ENCODE results near the gene HOXC9. TPM values are rescaled to one million over a fixed set of nuclear protein-coding genes. Genes with fewer than 3 reads are reported as not detected.

Gene HOXC9
- polyA plus RNA-seq, 3 donors, result 21.0 to 25.3 (median 22.3) TPM

DNA sequence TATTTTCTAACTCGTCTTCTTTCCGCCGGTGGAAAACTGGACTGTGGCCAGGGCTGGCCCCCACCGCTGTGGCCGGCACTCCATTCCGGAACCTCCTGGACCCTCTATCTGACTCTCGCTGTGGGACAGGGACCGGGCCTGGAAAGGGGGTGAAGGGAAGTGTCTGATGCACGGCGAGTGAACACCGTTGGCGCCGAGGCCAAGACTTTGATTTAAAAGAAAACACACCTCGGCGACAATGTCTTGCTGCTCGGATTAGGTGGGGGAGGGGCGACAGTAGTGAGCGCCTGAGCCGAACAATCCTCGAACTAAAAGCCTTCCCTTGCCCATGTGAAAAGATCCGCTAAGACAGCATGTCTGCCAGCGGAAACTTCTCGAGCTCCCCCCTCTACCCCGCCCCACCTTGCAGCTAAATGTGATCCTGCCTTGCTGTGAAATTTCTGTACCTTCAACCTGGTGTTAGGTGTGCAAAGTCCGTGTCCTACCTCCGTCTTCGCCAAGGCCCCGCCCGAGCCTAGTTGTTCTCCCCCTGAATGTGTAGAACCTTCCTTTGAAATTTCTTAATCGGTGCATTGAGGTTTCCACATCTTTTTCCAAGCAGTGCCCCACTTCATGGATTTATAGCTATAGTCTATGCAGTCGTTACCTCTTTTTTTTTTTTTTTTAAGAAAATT, 24.3 kb upstream of the HOXC9 start:
- no peak for DNase-seq (ENCODE audit: low read depth in 3 of 3, low spot score in 2 of 3)

GRCh38 chr12:53976172-53976822, 23.7 kb upstream of the HOXC9 start:
- DNase-seq (ENCODE audit: low read depth in 3 of 3, low spot score in 2 of 3), result no peak

DNA sequence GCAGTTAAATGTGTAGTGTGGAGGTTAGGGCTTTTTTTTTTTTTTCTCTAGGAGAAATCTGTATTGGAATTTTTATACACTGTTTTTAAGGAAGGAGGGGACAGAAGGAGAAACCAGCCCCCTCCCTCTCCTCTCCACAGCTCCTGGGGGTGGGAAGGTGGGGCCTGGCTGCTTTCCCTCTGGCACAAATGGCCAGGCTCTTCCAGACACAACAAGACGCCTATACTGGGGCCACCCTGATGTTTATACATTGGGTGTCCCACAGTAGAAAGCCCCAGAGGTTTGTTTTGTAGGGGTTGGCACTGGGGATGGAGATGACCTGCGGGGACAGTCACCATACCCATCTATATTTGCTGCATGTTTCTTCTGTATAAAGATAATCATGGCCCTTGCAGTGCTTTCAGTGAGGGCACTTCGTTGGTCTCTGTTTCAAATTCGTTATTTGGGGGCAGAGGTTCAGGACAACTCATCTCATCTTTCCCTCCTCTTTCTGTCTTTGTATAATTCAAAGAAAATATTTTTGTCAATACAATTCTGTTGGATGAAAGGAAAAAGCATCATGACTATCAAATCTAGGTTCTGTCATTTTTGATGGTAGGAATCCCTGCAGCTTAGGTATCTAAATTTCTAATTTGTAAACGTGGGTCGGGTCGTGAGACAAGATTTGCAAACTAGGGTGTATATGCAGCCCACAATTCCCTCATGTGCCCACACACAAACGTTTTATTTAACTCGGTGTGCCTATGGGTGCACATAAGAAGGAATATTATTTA, 23.0 kb upstream of the HOXC9 start:
- DNase-seq (ENCODE audit: low read depth in 3 of 3, low spot score in 2 of 3), result no peak

- no peak for DNase-seq (ENCODE audit: low read depth in 3 of 3, low spot score in 2 of 3)
Observed at GRCh38 chr12:53977596-53978445, 22.1 kb upstream of the HOXC9 start.

DNA sequence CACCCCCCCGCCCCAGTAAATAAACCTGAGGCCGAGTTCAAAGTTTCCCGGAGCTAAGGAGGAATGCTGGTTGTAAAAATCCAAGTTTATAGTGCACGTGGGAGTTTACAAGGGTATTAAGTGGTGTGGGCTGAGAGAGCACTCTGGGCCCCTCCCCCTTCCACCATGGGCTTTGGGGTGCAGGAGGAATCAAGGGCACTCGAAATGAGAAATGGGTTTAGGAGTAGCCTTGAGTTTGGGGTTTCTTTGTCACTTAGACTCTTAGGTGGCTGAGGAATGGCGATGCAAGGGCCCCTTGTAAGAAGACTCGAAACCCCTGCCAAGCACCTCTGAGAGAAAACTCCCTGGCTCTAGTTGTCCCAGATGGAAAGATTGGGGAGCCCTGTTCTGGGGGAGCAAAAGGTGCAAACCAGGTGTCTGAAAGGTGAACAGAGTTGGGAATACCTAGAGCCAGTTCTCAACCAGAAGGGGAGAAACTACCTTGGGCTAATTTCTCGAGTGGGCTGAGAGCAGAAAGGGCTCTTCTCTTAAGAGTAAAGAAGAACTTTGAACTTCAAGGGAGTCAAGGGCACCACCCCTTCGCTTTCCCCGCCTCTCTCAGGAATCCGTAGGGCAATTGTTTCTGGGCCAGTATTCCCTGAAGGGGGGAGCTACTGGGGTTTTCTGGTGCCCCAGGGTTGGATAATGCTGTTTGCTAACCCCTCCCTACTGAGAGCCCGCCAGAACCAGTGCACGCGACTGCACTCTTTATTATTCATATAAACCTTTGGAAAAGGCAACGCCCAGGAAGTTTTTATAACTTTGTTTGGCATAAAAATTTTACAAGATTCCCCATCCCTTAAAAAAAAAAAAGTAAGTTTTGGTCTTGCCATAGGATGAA, 21.2 kb upstream of the HOXC9 start:
- DNase-seq (ENCODE audit: low read depth in 3 of 3, low spot score in 2 of 3), result no peak

DNA sequence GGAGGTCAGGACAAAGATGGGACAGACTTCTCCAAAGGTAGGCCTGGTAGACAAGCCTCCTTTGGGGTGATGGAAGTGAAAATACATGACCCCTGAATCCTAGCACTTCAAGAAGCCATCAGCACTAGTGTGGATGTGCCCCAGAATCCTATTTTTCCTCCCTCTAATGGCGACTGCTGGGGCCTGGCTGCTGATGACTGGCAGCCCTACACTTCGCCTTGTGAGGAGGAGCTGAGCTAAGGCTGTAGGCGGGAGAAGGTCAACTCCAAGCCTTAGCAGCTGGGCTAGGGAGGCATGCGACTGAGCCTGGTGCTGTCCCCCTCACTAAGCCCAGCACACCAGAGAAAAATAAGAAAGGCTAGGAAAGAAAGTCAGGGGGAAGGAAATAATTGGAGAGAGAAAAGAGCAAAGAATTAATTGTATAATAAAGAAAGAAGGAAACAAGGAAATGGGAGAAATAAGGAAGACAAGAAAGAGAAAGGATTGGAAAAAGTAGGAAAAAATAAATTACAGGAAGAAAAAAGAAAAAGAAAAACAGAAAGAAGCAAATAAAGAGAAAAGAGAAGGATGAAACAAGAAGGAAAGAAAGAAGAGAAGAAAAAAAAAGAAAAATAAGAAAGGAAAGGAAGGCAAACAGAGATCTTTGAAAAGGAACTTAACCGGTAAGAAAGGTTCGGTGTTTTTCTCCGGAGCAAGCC, 19.7 kb upstream of the HOXC9 start:
- no peak for DNase-seq (ENCODE audit: low read depth in 3 of 3, low spot score in 2 of 3)

DNA sequence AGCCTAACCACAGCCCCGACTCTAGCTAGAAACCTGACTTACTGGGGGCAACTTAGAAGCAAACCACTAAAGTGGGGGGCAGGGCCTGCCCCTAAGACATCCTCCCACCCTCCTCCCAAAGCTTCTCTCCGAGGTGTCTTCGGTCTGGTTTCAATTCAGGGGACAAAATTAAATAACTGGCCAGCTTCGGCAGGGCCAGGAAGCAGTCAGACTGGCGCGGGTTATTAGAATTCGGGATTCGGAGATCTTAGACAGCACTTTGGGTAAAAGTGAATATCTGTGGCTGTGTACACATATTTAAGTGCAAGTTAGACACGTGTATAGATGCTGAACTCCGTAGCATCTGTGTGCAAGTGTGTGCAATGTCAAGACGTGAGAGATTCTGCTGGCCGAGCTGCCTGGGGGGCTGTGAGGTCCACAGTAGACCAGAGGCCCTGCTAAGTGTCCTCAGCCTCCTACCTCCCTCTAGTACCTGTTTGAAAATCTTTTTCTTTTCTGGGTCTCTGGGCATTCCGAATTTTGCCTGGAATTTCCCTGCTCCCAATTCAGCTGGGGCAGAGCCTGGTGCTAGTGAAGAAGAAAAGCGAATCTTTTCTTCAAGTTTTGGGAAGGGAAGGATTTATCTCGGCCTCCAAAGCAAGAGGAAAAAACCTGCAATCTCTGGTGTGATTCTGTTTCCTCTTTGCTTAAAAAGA, 19.0 kb upstream of the HOXC9 start:
- no peak for DNase-seq (ENCODE audit: low read depth in 3 of 3, low spot score in 2 of 3)

DNA sequence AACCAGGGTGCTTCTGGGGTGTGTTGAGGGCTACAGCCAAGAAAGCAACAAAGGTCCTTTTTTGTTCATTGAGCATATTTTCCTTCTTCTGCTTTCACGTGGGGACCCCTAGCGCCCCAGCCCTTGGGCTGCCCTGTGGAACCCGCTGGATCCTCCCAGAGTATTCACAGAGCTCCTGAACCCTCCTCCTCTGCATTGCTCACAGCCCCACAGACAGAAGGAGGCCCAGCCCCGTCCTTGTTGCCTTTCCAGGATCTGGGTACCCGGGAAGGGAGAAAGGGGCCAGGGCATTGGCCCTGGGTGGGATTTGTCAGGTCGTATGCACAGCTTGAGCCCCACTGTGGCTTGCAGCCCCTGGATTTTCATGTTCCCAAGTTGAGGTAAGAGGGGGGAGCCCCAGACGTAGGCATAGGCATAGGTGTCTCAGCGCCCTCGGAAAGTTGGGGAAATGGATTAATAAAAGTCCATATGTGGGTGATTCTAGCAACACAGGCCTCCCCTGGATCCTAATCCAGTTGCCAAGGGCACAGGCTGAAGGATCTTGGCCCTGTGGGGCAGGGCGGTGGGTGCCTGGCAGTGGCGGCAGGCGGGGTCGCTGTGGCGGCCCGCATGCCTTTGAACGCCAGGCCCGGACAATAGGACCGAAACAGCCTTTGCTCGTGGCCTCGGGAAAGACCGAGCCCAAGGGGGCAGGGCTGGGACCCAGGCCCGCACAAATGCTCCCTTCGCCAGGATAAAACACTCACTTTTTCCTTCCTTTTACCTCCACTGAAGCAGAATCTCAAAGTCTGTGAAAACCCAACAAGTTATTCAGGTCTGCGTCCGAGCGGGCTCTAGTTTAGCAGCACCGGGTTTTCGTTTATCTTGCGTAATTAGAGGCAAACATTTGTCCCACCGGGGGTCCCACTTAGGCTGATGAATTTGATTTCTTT, 18.1 kb upstream of the HOXC9 start:
- no peak for DNase-seq (ENCODE audit: low read depth in 3 of 3, low spot score in 2 of 3)

- no peak for DNase-seq (ENCODE audit: low read depth in 3 of 3, low spot score in 2 of 3)
Observed at GRCh38 chr12:53982648-53983567, 17.1 kb upstream of the HOXC9 start.

GRCh38 chr12:53983568-53983949, 16.4 kb upstream of the HOXC9 start:
- DNase-seq (ENCODE audit: low read depth in 3 of 3, low spot score in 2 of 3), result no peak

DNA sequence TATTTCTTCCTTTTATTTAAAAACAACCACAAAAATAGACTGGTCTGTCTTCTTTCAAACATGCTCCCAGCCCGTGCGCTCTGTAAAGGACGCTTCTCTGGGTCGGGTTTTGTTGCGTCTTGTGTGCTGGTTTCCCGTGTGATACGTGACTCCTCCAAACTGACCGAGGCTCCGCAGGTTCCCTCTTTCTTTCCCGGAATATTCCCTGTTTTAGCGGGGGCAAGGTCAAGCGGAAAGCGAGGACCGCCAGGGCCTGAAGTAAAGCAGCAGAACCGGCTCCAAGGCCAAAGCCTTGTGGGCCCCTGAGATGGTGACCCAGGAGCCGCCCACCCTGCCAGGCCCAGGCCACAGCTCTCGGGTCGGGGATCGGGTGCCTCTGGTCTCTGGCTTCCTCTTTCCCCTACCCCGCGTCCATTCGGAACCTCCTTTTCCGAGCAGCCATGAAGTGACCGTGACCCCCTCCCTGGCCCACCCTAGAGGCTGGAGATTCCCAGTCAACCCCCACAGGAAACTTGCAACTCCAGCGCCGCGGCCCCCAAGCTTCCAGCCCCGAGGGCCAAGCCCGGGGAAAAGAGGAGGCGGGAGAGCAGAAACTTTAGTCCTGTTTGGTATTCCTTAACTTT, 15.9 kb upstream of the HOXC9 start:
- DNase-seq (ENCODE audit: low read depth in 3 of 3, low spot score in 2 of 3), result no peak

GRCh38 chr12:53984901-53985691, 14.9 kb upstream of the HOXC9 start, which contains the start of gene HOXC10:
Gene HOXC10 (plus strand): TSS chr12:53985146. CDS start chr12:53985260, 114 bp downstream.
- DNase-seq (ENCODE audit: low read depth in 3 of 3, low spot score in 2 of 3), result peak; percentile 94 to 98 (median 97)

DNA sequence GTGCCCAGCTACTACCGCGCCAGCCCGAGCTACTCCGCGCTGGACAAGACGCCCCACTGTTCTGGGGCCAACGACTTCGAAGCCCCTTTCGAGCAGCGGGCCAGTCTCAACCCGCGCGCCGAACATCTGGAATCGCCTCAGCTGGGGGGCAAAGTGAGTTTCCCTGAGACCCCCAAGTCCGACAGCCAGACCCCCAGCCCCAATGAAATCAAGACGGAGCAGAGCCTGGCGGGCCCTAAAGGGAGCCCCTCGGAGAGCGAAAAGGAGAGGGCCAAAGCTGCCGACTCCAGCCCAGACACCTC, 14.3 kb upstream of the HOXC9 start:
- DNase-seq (ENCODE audit: low read depth in 3 of 3, low spot score in 2 of 3), result no peak

DNA sequence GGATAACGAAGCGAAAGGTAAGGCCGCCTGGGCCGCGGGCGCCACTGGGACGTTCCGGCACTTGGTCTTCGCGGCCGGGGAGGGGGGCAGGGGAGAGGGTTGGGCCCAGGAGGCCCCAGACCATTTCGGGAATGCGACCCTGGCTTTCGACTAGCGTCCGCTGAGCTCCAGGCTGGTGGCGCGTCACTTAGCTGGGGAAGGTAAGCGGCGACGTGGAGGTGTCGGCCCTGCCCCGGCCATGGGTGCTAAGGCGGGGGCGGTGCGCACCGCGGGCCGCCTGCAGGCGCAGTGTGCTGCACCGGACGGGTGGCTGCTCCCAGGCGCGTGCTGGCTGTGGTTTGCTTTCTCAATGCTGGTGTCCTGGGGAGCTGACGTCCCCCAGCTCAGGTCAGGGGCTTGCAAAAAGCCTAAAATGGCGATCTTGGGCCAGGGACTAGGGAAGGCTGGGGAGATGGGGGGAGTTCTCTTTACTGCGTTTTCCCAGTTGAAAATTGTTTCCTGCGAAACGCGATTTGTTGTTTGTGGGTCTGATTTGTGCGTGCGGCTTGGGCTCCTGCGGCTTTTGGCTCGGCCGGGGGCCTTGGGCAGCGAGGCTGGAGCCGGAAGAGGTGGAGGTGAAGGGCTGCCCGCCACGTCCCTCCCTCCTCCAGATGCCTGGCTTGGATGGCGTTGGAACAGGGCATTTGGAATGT, 13.8 kb upstream of the HOXC9 start:
- DNase-seq (ENCODE audit: low read depth in 3 of 3, low spot score in 2 of 3), result no peak
